Epithelial cell of proximal tubule (primary cell): ENCODE results near the gene CACNA1E. TPM values are rescaled to one million over a fixed set of nuclear protein-coding genes. Genes with fewer than 3 reads are reported as not detected.

Experiments used
- DNase-seq: peaks from one replicate; pipeline ENCODE4 v3.0.0-alpha.2; 2011; ENCODE audit warnings: low read depth
- H3K4me3 ChIP-seq: 2 replicates; pipeline ENCODE4 v1.5.1; 2011; ENCODE audit warnings: low read depth, mild to moderate bottlenecking, low read length
- total RNA-seq: library from RNA; depleted of rRNA; stranded (reverse); fragments of >200 nt; gene quantifications from 2 replicates; pipeline ENCODE4 v1.2.3, GENCODE V29; 2015
- TF ChIP-seq, protein P1 (sequence below): conservative IDR thresholded peaks from 2 replicates; pipeline ENCODE4 v1.5.1; 2012; ENCODE audit warnings: low read depth, mild to moderate bottlenecking, low read length

Gene CACNA1E
- total RNA-seq, 1 donor from 2014 or later = 0.06 TPM

DNA sequence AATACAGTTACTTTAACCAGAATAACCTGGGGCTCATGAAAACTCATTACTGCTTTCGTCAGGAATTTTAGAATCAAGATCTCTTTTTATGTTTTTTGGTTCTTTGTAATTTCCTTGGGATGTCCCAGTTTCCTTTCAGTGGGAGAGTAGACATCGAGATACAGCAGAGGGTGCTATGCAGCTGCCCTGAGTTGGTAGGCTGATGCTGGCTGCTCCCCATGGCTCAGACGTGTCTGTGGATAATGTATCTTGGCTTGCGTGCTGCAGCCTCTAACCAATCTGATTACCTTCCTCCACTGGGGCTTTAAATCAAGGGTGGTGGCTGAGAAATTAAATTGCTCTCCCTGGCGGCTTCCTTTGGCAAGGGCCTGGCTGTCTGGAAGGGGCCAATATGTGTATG, 253.7 kb downstream of the CACNA1E start:
- TF ChIP-seq, protein P1, sequence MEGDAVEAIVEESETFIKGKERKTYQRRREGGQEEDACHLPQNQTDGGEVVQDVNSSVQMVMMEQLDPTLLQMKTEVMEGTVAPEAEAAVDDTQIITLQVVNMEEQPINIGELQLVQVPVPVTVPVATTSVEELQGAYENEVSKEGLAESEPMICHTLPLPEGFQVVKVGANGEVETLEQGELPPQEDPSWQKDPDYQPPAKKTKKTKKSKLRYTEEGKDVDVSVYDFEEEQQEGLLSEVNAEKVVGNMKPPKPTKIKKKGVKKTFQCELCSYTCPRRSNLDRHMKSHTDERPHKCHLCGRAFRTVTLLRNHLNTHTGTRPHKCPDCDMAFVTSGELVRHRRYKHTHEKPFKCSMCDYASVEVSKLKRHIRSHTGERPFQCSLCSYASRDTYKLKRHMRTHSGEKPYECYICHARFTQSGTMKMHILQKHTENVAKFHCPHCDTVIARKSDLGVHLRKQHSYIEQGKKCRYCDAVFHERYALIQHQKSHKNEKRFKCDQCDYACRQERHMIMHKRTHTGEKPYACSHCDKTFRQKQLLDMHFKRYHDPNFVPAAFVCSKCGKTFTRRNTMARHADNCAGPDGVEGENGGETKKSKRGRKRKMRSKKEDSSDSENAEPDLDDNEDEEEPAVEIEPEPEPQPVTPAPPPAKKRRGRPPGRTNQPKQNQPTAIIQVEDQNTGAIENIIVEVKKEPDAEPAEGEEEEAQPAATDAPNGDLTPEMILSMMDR = peak; percentile 64
- no peak for DNase-seq
- no peak overlapping the region for H3K4me3 ChIP-seq

DNA sequence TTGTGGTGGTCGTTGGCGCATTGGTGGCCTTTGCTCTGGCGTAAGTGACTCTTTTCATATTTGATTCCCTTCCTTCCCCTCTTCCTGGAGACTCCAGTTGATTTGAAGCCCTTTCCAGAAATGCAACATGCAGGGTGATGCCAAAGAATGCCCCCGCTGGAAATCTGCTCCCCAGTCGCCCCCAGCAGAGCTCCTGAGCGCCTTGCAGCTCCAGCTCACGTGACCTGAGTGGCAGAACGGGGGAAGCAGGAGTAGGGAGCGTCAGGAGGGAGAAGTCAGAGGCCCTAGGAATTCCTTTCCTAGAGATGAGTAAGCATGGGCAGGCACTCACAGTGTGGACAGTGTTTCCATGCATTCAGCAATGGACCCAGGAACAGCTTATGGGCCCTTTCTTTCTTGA, 255.9 kb downstream of the CACNA1E start:
- TF ChIP-seq, protein P1 = no peak
- no peak overlapping the region for H3K4me3 ChIP-seq
- DNase-seq = no peak

DNA sequence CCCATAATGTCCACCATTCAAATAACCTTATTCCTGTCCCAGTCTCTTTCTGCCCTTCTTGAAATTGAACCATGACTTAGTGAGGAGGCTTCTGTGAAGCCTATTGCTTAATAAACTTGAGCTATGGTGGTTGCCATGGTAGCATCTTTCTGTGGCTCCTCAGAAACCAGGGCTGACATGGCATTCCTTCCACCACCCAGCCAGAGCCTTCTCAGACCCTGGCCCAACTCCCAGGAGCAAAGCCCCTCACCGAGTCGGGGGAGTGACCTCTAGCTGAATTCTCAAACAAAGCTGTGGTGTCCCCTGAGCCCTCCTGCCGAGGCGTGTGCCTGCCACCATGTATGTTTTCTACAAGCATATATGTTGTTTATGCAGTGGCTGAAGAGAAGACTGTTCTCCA, 259.1 kb downstream of the CACNA1E start:
- H3K4me3 ChIP-seq = no peak overlapping the region
- DNase-seq = no peak
- TF ChIP-seq, protein P1 = no peak

DNA sequence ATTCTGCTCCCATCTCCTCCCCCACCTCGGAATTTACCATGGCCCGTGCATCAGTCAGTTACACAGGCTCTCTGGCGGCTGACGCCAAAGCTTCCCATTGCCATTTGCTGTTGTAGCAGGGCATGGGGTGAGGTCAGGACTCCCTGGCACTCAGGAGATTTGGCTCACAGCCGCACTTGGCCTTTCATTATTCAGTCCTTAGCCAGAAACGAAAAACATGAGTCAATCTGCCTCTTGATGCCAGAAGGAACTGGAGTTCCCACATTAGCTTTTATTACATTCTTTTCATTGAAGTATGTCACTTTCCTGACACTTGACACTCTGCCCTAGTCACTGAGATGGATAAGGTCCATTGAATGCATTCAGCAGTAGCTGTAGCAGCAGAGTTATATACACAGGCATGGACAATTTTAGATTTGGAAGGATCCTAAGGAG, 260.6 kb downstream of the CACNA1E start:
- TF ChIP-seq, protein P1 = no peak
- no peak for DNase-seq
- H3K4me3 ChIP-seq = no peak overlapping the region

DNA sequence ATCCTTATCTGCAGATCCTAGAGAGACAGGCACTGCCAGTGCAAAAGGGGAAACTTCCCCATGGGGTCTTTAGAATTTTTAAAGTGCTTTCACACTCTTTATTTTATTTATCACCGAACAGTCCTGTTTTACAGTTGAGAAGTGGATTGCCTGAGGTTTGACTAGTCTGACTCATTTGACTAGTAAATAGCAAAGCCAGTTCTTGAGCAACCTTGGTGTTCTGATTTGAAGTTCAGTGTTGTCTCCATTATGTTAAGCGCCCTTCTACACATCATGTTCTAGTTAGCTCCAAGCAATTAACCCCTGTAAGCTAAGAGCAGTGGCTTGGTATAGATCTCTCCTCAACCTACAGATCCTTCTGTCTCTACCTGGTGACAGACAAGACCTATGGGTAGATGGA, 262.9 kb downstream of the CACNA1E start:
- no peak overlapping the region for H3K4me3 ChIP-seq
- DNase-seq = no peak
- TF ChIP-seq, protein P1 = no peak

DNA sequence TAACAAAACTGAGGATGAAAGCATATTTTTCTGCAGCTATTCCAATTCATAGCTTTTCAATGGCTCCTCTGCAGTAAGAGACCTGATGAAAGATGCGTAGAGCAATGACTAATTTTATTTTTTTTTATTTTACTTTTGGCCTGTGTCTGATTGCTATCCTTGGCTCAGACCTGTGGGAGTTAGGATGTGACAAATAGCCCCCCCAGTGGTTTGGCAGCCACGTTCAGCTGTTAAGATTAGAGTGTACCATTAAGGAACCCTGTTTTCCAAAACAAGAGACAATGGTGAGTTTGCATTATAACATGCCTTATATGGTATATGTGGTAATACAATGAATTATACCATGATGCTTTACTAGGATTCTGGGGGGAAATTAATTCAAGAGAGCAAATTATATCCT, 264.7 kb downstream of the CACNA1E start:
- no peak for DNase-seq
- no peak overlapping the region for H3K4me3 ChIP-seq
- TF ChIP-seq, protein P1 = no peak

DNA sequence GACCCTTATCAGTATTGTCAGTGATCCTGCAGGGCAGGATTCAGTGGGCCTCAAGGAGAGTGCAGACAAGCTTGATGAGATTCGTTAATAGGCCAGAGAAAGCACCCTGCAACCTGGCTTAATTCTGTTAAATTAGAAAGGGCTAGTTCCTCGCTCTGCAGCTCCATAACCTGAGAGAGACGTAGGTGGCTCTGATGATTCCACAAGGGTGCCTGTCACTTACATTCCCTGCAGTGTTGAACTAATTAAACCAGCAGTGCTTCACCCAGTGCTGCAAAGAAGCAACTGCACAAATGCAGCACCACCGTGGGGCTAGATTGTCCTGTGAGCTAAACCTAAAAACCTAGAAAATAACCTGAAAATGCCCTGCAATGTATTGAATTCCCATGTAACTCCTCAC, 270.8 kb downstream of the CACNA1E start:
- H3K4me3 ChIP-seq = no peak overlapping the region
- DNase-seq = no peak
- TF ChIP-seq, protein P1 = no peak
